ENCODE measurements around the gene RDX. TPM values are rescaled to one million over a fixed set of nuclear protein-coding genes. Genes with fewer than 3 reads are reported as not detected.
"Not testable (repeated sequence)": the region's sequence is repeated elsewhere in the genome, so short reads cannot be mapped to it uniquely, and the experiment has no call there.

Gene RDX
- total RNA-seq, 1 donor from 2014 or later: 86.0 TPM

- FAIRE-seq; DNase-seq (ENCODE audit: low spot score in 2 of 2): not testable (repeated sequence)
These were observed 15.8 kb downstream of the RDX start for GRCh38 chr11:110280595-110280994.

- FAIRE-seq (no peak), DNase-seq (ENCODE audit: low spot score in 2 of 2) (no peak)
These were observed 16.5 kb downstream of the RDX start for GRCh38 chr11:110279881-110280280.

GRCh38 chr11:110272919-110273318 is 23.5 kb downstream of the RDX start:
- no peak for DNase-seq (ENCODE audit: low spot score in 2 of 2)
- no peak for FAIRE-seq

GRCh38 chr11:110269996-110270395 is 26.4 kb downstream of the RDX start:
- FAIRE-seq (no peak), DNase-seq (ENCODE audit: low spot score in 2 of 2) (no peak)

- DNase-seq (ENCODE audit: low spot score in 2 of 2) (no peak), FAIRE-seq (no peak)
These were observed 28.0 kb downstream of the RDX start for GRCh38 chr11:110268441-110268840.

- FAIRE-seq (no peak), DNase-seq (ENCODE audit: low spot score in 2 of 2) (no peak)
These were observed 34.4 kb downstream of the RDX start for GRCh38 chr11:110262072-110262403.

- no peak for FAIRE-seq
These were observed 35.0 kb downstream of the RDX start for GRCh38 chr11:110261195-110262071.

GRCh38 chr11:110253525-110253924 is 42.9 kb downstream of the RDX start:
- FAIRE-seq (no peak), DNase-seq (ENCODE audit: low spot score in 2 of 2) (no peak)

More at GRCh38 chr11:110261195-110262071, 35.0 kb downstream of the RDX start:
- no peak for DNase-seq (ENCODE audit: low spot score in 2 of 2)

- FAIRE-seq (no peak), DNase-seq (ENCODE audit: low spot score in 2 of 2) (no peak)
These were observed 44.6 kb downstream of the RDX start for GRCh38 chr11:110251836-110252235.

- DNase-seq (ENCODE audit: low spot score in 2 of 2): no peak
- FAIRE-seq: no peak
These were observed 46.2 kb downstream of the RDX start for GRCh38 chr11:110250168-110250567.

- FAIRE-seq (no peak), DNase-seq (ENCODE audit: low spot score in 2 of 2) (no peak)
These were observed 46.6 kb downstream of the RDX start for GRCh38 chr11:110249766-110250165.

GRCh38 chr11:110249066-110249465 is 47.3 kb downstream of the RDX start:
- no peak for FAIRE-seq

GRCh38 chr11:110243791-110244190 is 52.6 kb downstream of the RDX start:
- no peak for DNase-seq (ENCODE audit: low spot score in 2 of 2)
- FAIRE-seq: no peak

More at GRCh38 chr11:110249066-110249465, 47.3 kb downstream of the RDX start:
- no peak for DNase-seq (ENCODE audit: low spot score in 2 of 2)

- DNase-seq (ENCODE audit: low spot score in 2 of 2) (no peak), FAIRE-seq (no peak)
These were observed 53.7 kb downstream of the RDX start for GRCh38 chr11:110242746-110243145.

- no peak for DNase-seq (ENCODE audit: low spot score in 2 of 2)
- FAIRE-seq: peak; percentile 13
These were observed 54.2 kb downstream of the RDX start for GRCh38 chr11:110242188-110242587.

GRCh38 chr11:110235966-110236365 is 60.4 kb downstream of the RDX start:
- no peak for DNase-seq (ENCODE audit: low spot score in 2 of 2)
- FAIRE-seq: no peak

GRCh38 chr11:110230377-110230776 is 66.0 kb downstream of the RDX start:
- no peak for FAIRE-seq

GRCh38 chr11:110219006-110219785 is 77.2 kb downstream of the RDX start:
- DNase-seq (ENCODE audit: low spot score in 2 of 2) (no peak), FAIRE-seq (no peak)

More at GRCh38 chr11:110230377-110230776, 66.0 kb downstream of the RDX start:
- no peak for DNase-seq (ENCODE audit: low spot score in 2 of 2)

- FAIRE-seq: no peak
- no peak for DNase-seq (ENCODE audit: low spot score in 2 of 2)
These were observed 78.5 kb downstream of the RDX start for GRCh38 chr11:110217936-110218335.

- DNase-seq (ENCODE audit: low spot score in 2 of 2) (no peak), FAIRE-seq (no peak)
These were observed 79.1 kb downstream of the RDX start for GRCh38 chr11:110217223-110217877.

- not testable (repeated sequence) for DNase-seq (ENCODE audit: low spot score in 2 of 2); FAIRE-seq
These were observed 87.1 kb downstream of the RDX start for GRCh38 chr11:110209313-110209694.

Data from frontal cortex (tissue), 4 donors.